GM12892 (cell line): ENCODE results near the gene SLC8A1.

Source experiments
- POLR2A ChIP-seq: IDR thresholded peaks from 2 replicates; pipeline ENCODE4 v1.6.1; 2011; ENCODE audit warnings: low read depth, low read length, control low read depth
- POLR2AphosphoS5 ChIP-seq: IDR thresholded peaks from 2 replicates; pipeline ENCODE4 v1.6.1; 2011; ENCODE audit warnings: low read depth, low read length, control low read depth
- TAF1 ChIP-seq: IDR thresholded peaks from 2 replicates; pipeline ENCODE4 v1.6.1; 2011; ENCODE audit warnings: low read depth, mild to moderate bottlenecking, control low read depth, low read length, borderline replicate concordance

GRCh38 chr2:40200366-40200915 lies 251.4 kb downstream of the SLC8A1 start:
- TF ChIP-seq POLR2AphosphoS5 = no peak
- TF ChIP-seq POLR2A = no peak
- TF ChIP-seq TAF1 = no peak
